Kidney epithelial cell (primary cell): ENCODE measurements around the gene CUX1. TPM values are rescaled to one million over a fixed set of nuclear protein-coding genes. Genes with fewer than 3 reads are reported as not detected.
"Not testable (repeated sequence)": the region's sequence is repeated elsewhere in the genome, so short reads cannot be mapped to it uniquely, and the experiment has no call there.

Experiments used
- DNase-seq: peaks from one replicate; pipeline ENCODE4 v3.0.0-alpha.2; 2010; ENCODE audit warnings: low read depth
- H3K27me3 ChIP-seq: 2 replicates; pipeline ENCODE4 v1.6.0; 2011; ENCODE audit warnings: low read length; ENCODE audit not compliant: control insufficient read depth, insufficient read depth
- H3K36me3 ChIP-seq: 2 replicates; pipeline ENCODE4 v1.5.1; 2011; ENCODE audit warnings: low read length; ENCODE audit not compliant: control insufficient read depth, insufficient read depth
- H3K4me3 ChIP-seq: 2 replicates; pipeline ENCODE4 v1.5.1; 2011; ENCODE audit warnings: low read depth, mild to moderate bottlenecking, control low read depth, low read length
- CTCF ChIP-seq: IDR thresholded peaks from 2 replicates; pipeline ENCODE4 v1.5.1; 2011; ENCODE audit warnings: mild to moderate bottlenecking, moderate library complexity, low read length, control low read depth, inconsistent platforms; ENCODE audit not compliant: insufficient read depth, poor library complexity, severe bottlenecking
- total RNA-seq: library from RNA; depleted of rRNA; stranded (reverse); fragments of >200 nt; gene quantifications from 2 replicates; pipeline ENCODE4 v1.2.3, GENCODE V29; 2015

CUX1 gene
- total RNA-seq, 1 donor from 2014 or later, result 56.7 TPM

GRCh38 chr7:101927389-101927788 lies 110.0 kb downstream of the CUX1 start:
- no peak for TF ChIP-seq CTCF

GRCh38 chr7:101927802-101928201 lies 110.4 kb downstream of the CUX1 start:
- Histone ChIP-seq H3K27me3 (no peaks in the 10 kb centered on the region), H3K36me3 (no peaks in the 10 kb centered on the region), H3K4me3 (no peak overlapping the region)
- no peak for DNase-seq
- TF ChIP-seq CTCF, result no peak

More at GRCh38 chr7:101927389-101927788, 110.0 kb downstream of the CUX1 start:
- DNase-seq, result no peak
- Histone ChIP-seq H3K36me3 (no peaks in the 10 kb centered on the region), H3K27me3 (no peaks in the 10 kb centered on the region), H3K4me3 (no peak overlapping the region)

GRCh38 chr7:101929256-101929655 lies 111.8 kb downstream of the CUX1 start:
- no peaks in the 10 kb centered on the region for H3K36me3 ChIP-seq
- no peak overlapping the region for H3K4me3 ChIP-seq
- H3K27me3 ChIP-seq, result no peaks in the 10 kb centered on the region
- no peak for TF ChIP-seq CTCF
- no peak for DNase-seq

- not testable (repeated sequence) for H3K4me3 ChIP-seq, H3K36me3 ChIP-seq, H3K27me3 ChIP-seq, DNase-seq
Measured at GRCh38 chr7:101929911-101930310, 112.5 kb downstream of the CUX1 start.

- no peaks in the 10 kb centered on the region for H3K36me3 ChIP-seq
- H3K27me3 ChIP-seq, result no peaks in the 10 kb centered on the region
- no peak for DNase-seq
- H3K4me3 ChIP-seq, result no peak overlapping the region
- TF ChIP-seq CTCF, result no peak
Measured at GRCh38 chr7:101932083-101932482, 114.7 kb downstream of the CUX1 start.

- no peak overlapping the region for H3K4me3 ChIP-seq
- no peak for DNase-seq
- H3K36me3 ChIP-seq, result no peaks in the 10 kb centered on the region
- TF ChIP-seq CTCF, result no peak
- H3K27me3 ChIP-seq, result no peaks in the 10 kb centered on the region
Measured at GRCh38 chr7:101933028-101933427, 115.6 kb downstream of the CUX1 start.
